DMS153 treated with DMSO at 0.1 percent for 48 hours (cell line): ENCODE measurements around the gene MN1.
A peak's percentile ranks its signal among the peaks of the same experiment; 100 is the strongest.

ENCODE experiments used
- DNase-seq: peaks from one replicate; lab custom pipeline; 2025; ENCODE audit not compliant: unreplicated experiment; lab: John Stamatoyannopoulos, UW

The MN1 gene

GRCh38 chr22:27719036-27719347 is 82.6 kb downstream of the MN1 start:
- DNase-seq = no peak

GRCh38 chr22:27718186-27719035 is 83.1 kb downstream of the MN1 start:
- peak; percentile 9 for DNase-seq

DNA sequence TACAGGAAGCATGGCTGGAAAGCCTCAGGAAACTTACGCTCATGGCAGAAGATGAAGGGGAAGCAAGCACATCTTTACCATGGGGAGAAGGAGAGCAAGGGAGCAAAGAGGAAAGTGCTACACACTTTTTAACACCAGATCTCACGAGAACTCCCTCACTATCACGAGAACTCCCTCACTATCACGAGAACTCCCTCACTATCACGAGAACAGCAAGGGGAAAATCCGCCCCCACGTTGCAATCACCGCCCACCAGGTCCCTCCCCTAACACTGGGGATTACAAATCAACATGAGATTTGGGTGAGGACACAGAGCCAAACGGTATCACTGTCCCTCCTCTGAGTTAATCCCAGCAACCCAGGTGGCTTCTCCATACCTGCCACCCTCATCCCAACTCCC is 84.5 kb downstream of the MN1 start:
- DNase-seq = no peak

DNA sequence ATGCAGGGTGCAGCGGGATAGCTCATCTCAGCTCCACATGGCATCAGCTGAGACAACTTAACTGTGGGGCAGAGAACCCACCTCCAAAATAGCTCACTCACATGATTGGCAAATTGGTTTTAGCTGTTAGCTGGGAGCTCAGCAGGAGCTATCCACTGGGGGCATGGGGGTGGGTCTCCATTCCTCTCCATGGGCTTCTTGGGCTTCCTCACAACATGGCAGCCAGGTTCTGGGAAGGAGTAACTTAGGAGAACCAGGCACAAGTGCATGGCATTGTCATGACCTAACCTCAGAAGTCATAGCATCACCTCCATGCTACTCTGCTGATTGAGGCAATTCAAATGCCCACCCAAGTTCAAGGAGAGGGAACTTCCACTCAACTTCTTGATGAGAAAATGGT is 85.5 kb downstream of the MN1 start:
- no peak for DNase-seq

- DNase-seq = peak; percentile 57
These were observed 86.5 kb downstream of the MN1 start for GRCh38 chr22:27715106-27715505.

DNA sequence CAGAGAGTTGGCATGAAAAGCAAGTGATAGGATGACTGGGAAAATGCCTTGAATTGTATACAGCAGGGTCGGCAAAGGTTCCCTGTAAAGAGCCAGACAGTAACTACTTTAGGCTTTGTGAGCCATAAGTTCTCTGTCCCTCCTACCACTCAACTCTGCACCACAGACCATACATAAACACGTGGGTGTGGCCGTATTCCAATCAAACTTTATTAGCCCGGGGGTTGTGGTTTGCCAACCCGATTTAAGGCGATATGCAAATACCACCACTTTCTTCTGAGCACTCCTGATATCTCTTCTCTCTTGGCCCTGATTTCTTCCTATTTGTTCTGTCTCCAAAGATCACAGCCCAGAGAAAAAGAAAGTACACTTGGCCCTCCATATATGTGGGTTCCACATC is 87.5 kb downstream of the MN1 start:
- no peak for DNase-seq

DNA sequence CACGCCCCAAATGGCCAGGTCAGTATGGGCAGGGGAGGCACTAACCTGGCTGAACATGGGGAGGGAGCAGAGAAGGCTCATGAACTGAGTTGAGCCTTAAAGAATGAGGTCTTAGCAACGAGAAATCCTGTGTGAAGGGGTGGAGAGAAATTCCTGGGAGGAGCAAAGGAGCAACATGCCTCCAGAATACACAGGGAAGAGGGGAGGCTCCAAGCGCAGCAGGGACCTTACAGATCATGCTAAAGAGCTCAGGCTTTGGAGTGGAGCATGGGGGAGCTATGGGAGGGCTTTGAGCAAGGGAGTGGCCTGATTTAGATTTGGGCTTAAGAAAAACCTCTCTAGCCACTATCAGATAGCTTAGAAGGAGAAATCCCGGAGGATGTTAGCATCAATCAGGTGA is 88.1 kb downstream of the MN1 start:
- DNase-seq = no peak

DNA sequence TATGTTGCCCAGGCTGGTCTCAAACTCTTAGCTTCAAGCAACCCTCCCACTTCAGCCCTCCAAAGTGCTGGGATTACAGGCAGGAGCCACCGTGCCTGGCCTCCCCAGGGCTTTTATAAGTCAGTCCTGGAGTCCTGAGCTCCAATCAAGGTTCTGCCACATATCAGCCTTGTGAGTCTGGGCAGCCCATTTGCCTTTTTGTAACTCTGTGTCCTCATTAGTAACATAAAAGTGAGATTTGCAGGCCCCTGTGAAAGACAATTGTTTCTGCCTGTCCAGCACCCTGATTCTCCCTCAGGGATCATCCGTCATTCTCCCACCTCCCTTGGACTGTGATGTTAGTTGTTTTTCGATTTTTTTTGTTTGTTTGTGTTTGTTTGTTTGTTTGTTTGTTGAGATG is 89.8 kb downstream of the MN1 start:
- DNase-seq = no peak

DNA sequence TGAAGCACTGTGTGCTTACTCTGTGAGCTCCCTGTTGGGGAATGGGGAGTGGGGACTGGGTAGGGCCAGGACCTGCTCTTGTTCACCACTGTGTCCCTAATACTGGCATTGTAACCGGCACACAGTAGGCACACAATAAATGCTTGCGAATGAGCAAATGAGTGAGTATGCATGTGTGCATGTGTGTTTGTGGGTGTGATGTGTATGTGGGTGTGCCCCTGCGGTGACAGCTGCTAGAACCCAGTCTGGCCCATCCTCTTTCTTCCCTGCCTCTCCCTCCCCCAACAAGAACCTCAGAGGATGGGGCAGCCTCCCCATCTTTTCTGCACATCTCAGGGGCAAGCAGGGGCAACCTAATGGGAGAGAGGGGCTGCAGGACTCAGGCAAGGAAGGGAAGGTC is 90.5 kb downstream of the MN1 start:
- DNase-seq = no peak

- no peak for DNase-seq
These were observed 91.5 kb downstream of the MN1 start for GRCh38 chr22:27709919-27710675.

- no peak for DNase-seq
These were observed 95.1 kb downstream of the MN1 start for GRCh38 chr22:27706489-27706888.

DNA sequence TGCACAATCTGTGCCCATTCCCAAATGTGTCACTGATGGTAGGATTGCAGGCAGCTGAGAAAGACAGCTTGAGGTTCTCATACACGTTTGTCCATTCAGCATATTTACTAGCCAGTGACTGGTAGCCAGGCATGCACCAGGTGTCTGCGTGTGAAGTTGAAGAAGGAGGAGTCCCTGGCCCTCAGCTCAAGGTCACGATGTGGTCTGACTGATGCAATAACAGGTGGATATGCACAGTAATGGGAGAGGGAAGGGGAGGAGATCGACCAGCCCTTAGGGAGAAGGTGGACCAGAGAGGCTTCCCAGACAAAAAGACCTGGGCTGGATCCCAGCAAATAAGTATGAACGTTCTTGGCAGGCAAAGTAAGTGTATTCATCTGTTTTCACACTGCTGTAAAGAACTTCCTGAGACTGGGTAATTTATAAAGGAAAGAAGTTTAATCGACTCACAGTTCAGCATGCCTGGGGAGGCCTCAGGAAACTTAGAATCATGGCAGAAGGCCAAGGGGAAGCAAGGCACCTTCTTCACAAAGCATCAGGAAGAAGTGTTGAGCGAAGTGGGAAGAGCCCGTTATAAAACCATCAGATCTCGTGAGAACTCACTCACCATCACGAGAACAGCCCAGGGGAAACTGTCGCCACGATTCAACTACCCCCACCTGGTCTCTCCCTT is 96.0 kb downstream of the MN1 start:
- no peak for DNase-seq

DNA sequence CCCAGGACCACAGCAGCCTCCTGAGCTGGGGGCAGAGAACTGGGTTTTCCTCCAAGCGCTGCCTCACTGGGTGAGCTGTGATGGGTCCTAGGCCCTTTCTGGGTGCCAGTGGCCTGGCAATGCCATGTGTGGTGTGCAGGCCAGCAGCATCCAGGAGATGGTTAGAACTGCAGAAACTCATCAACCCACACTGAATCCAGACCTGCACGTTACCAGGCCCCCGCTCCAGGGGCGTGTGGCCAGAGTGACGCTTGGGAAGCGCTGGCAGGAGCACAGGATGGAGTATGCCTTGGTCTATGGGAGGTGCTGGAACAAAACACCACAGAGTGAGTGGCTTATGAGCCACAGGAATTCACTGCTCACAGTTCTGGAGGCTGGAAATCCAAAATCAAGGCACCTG is 97.0 kb downstream of the MN1 start:
- no peak for DNase-seq

DNA sequence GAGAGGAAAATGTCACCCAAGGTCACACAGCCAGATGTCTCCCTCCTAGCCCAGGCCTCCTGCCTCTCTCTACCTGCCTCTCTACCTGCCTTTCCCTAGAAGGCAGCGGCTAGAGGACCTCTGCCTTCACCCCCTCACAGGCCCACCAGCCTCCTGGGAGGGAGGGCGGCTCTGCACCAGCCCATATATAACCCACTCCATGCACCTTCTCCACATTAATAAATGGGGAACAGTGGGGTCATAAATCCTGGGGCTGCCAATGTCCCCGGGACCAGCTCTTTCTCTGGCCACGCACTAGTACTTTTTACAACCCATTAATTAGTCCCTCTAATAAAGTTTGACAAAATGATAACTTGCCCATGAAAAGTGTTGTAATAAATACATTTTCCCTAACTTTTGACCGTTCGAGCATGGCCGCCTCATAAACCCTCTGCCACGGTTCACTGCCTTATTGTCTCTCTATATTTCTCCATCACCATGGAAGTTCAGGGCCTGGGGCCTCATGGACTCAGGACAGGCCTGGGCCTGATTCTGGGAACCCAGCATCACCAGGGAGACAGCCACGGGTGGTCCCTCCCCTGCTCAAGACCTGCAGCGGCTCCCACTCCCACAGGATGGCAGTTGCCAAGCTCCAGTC is 102.1 kb downstream of the MN1 start:
- DNase-seq = no peak

DNA sequence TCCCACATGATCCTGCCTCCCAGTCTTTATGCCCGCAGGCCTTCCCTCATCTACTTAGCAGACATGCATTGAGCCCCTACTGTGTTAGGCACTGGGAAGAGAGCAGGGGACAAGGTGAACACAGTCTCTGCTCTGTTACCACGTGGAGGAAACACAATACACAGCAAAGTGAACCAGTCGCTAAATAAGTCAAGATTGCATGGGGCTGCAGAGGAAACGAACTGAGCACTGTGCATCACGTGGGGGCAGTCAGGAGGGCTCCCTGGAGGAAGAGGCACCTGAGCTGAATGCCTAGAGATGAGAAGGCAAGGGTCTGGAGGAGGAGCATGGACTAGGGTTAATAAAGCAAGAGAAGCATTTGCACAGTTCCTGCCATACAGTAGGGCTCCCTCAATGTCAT is 102.7 kb downstream of the MN1 start:
- no peak for DNase-seq
